Vagina (tissue), 2 donors: ENCODE measurements around the gene GCNT4. TPM values are rescaled to one million over a fixed set of nuclear protein-coding genes. Genes with fewer than 3 reads are reported as not detected.
A peak's percentile ranks its signal among the peaks of the same experiment; 100 is the strongest.

ENCODE experiments used
- DNase-seq, 2 donors: peaks; one replicate each; pipeline ENCODE4 v3.0.0-alpha.2; 2017; ENCODE audit errors: extremely low spot score in 2 of 2
- H3K27ac ChIP-seq: fragments of 200-600 bp; sonication (generic); one replicate; pipeline ENCODE4 v1.5.1; 2019
- H3K27me3 ChIP-seq: fragments of 200-600 bp; sonication (generic); one replicate; pipeline ENCODE4 v1.5.1; 2019
- H3K36me3 ChIP-seq, 2 donors: fragments of 200-600 bp; sonication (generic); one replicate each; pipeline ENCODE4 v1.5.1; 2017 to 2019
- H3K4me1 ChIP-seq: fragments of 200-600 bp; sonication (generic); one replicate; pipeline ENCODE4 v1.5.1; 2019
- H3K4me3 ChIP-seq, 2 donors: fragments of 200-600 bp; sonication (generic); 1 replicate in 1 of 2; 2 replicates in 1 of 2; pipeline ENCODE4 v1.5.1; 2016 to 2019
- H3K9me3 ChIP-seq: fragments of 200-600 bp; sonication (generic); one replicate; pipeline ENCODE4 v1.5.1; 2019
- POLR2A ChIP-seq, 2 donors: fragments of 450-650 bp; IDR thresholded peaks; one replicate each; pipeline ENCODE4 v1.6.1; 2017; ENCODE audit warnings: antibody characterized with exemption in 2 of 2, mild to moderate bottlenecking in 2 of 2, moderate library complexity in 2 of 2
- POLR2AphosphoS5 ChIP-seq, 2 donors: sonication (generic); formaldehyde crosslinking; IDR thresholded peaks; one replicate each; pipeline ENCODE4 v1.9.0; 2017; ENCODE audit warnings: antibody characterized with exemption in 2 of 2, mild to moderate bottlenecking in 2 of 2, low read depth in 1 of 2; ENCODE audit not compliant: insufficient read depth in 1 of 2
- intact Hi-C: fragments of 100-400 bp; cut with DNase I; formaldehyde crosslinking; loops from one replicate; pipeline ENCODE4 v1.15.1; 2023
- total RNA-seq: library from RNA; depleted of rRNA; stranded (reverse); fragments of >200 nt; gene quantifications from one replicate; pipeline ENCODE4 v1.2.3, GENCODE V29; 2016
- TF ChIP-seq, protein P1 (sequence below), 3 experiments: fragments of 450-650 bp in 2 of 3; fragments of 200-600 bp in 1 of 3; sonication (generic) in 1 of 3; IDR thresholded peaks; one replicate each; pipeline ENCODE4 v1.5.1; 2017 to 2019; ENCODE audit warnings: antibody characterized with exemption in 3 of 3, mild to moderate bottlenecking in 2 of 3, moderate library complexity in 2 of 3

Gene GCNT4
- total RNA-seq, 1 donor from 2014 or later, result 2.5 TPM

DNA sequence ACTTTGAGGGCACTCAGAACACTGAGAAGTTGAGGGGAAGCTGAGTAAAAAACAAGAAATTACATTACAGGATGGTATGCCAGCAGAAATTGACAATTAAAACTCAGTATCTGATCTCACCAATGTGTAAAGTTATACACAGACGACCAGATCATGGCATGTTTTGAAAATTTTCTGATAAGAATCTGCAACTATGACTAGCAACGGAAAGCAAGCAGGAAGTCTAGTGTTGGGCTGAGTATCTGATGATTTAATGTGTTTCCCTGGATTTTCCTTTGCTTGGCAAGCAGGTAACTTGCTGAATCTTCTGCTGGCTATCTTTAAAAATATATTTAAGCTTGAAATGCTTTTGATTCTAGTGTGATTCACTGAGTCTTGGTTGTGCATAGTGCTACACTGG is 5.2 kb upstream of the GCNT4 start:
- Histone ChIP-seq H3K4me1 (peaks cover 11% of the 10 kb centered on the region), H3K27me3 (no peaks in the 10 kb centered on the region), H3K36me3 (no peaks in the 10 kb centered on the region), H3K9me3 (no peaks in the 10 kb centered on the region), H3K27ac (no peak overlapping the region), H3K4me3 (no peak overlapping the region)
- no peak for TF ChIP-seq POLR2AphosphoS5 (IDR thresholded peaks at IDR 0.05; ENCODE audit: insufficient read depth in 1 of 2, low read depth in 1 of 2)
- no peak for TF ChIP-seq POLR2A (IDR thresholded peaks at IDR 0.05)
- TF ChIP-seq, protein P1, sequence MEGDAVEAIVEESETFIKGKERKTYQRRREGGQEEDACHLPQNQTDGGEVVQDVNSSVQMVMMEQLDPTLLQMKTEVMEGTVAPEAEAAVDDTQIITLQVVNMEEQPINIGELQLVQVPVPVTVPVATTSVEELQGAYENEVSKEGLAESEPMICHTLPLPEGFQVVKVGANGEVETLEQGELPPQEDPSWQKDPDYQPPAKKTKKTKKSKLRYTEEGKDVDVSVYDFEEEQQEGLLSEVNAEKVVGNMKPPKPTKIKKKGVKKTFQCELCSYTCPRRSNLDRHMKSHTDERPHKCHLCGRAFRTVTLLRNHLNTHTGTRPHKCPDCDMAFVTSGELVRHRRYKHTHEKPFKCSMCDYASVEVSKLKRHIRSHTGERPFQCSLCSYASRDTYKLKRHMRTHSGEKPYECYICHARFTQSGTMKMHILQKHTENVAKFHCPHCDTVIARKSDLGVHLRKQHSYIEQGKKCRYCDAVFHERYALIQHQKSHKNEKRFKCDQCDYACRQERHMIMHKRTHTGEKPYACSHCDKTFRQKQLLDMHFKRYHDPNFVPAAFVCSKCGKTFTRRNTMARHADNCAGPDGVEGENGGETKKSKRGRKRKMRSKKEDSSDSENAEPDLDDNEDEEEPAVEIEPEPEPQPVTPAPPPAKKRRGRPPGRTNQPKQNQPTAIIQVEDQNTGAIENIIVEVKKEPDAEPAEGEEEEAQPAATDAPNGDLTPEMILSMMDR (IDR thresholded peaks at IDR 0.05), result no peak
- intact Hi-C loops, result no loop called here
- no peak for DNase-seq

DNA sequence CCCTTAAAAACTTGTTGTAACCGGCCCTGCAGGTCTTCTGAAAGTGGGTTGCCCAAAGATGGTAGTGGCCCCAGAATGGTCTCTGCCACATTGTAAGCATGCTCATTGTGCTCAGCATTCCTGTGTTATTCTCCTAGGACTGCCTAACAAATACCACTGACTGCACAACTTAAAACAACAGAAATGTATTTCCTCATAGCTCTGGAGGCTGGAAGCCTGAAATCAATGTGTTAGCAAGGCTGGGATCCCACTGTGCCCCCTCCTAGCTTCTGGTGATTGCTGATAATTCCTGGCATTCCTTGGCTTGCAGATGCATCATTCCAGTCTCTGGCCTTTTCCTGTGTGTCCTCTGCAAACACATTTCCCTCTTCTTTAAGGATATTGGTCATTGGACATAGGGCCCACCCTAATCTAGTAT is 3.4 kb upstream of the GCNT4 start:
- TF ChIP-seq POLR2A (IDR thresholded peaks at IDR 0.05), result no peak
- TF ChIP-seq POLR2AphosphoS5 (IDR thresholded peaks at IDR 0.05; ENCODE audit: insufficient read depth in 1 of 2, low read depth in 1 of 2), result no peak
- TF ChIP-seq, protein P1 (IDR thresholded peaks at IDR 0.05), result no peak
- intact Hi-C loops, result no loop called here
- Histone ChIP-seq H3K27ac (no peak overlapping the region), H3K27me3 (no peaks in the 10 kb centered on the region), H3K36me3 (no peaks in the 10 kb centered on the region), H3K9me3 (no peaks in the 10 kb centered on the region), H3K4me3 (no peak overlapping the region), H3K4me1 (peaks cover 25% of the 10 kb centered on the region)
- DNase-seq, result no peak

DNA sequence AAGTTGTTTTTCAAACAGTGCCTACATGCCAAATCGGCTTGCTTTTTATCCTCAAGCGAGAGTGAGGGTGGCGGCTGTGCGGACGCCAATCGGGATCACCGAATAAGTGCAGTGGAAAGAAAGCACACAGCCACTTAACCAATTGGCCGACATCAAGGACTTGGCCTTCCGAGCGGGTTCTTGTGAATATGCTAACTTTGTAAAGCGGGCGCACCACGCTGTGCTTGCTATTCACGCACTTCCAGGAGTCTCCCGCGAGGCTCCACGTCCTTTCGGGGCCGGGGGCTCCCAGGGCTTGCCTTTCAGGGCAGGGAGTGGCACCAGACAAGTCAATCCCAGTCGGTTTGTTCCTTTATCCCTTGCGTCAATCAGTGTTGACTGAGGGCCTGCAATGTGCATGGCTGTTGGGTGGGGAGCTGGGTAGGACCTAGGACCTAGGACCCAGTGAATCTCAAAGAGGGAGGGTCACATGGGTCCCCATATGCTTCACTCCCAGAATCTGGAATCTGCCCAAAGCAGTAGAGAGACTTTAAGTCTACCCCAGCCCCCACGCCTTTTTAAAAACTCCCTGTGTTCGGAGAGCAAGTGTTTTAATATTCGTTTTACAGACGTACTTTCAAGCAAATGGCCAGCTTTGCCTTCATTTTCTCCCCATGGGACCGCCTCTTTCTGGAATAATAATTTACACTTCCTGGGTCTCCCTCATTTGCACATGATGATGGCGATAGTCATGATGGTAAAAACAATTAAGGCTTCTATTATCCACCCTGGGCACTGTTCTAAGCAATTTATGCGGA is 2.0 kb upstream of the GCNT4 start:
- peak overlapping the region; percentile 97 for H3K27ac ChIP-seq
- no peak for DNase-seq
- H3K4me3 ChIP-seq, result peak overlapping the region; percentile 84 to 90
- peak in 1 of 2 donors; percentile 48 for TF ChIP-seq POLR2AphosphoS5 (IDR thresholded peaks at IDR 0.05; ENCODE audit: insufficient read depth in 1 of 2, low read depth in 1 of 2)
- TF ChIP-seq, protein P1 (IDR thresholded peaks at IDR 0.05), result no peak
- TF ChIP-seq POLR2A (IDR thresholded peaks at IDR 0.05), result no peak
- H3K9me3 ChIP-seq, result no peaks in the 10 kb centered on the region
- H3K36me3 ChIP-seq, result no peaks in the 10 kb centered on the region
- H3K27me3 ChIP-seq, result no peaks in the 10 kb centered on the region
- H3K4me1 ChIP-seq, result peaks cover 38% of the 10 kb centered on the region
- intact Hi-C loops, result no loop called here

DNA sequence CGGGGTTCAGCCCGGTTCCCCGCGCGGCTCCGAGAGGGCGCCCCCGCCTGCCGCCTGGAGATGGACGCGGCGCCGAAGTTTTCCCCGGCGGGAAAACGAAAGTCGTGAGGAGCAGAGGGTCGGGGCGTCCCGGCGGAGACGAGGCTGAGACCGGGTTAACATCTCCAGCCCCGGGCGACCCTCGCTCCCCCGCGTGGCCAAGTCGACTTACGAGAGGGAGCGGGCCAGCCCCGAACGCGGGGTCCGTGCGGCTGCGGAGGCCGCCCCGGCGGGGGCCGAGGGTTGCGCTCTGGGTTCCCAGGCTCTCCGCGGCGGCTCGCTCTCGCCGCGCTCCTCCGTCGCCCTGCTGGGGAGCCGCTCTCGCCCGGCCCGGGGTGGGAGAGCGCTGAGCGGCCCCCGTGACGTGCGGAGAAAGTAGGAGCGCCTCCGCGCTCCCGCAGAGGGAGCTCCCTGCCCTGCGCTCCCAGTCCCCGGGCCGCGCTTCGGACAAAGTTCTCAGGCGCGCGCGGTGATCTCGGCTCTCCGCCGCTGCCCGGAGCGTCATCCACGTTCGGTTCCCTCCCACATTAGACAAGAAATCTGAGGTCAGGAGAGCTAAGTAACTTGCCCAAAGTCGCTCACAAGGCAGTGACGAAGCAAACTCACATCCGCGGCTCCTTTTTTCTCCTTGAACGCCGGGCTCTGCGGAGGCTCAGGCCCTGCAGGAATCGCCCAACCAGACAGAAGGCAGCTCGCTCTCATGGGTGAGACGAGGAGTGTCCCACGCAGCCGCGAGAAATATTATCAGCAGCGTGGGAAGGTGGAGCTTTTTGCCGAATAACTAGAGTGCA is 1.2 kb upstream of the GCNT4 start:
- H3K4me1 ChIP-seq, result peaks cover 43% of the 10 kb centered on the region
- no peaks in the 10 kb centered on the region for H3K36me3 ChIP-seq
- DNase-seq, result no peak
- intact Hi-C loops, result no loop called here
- TF ChIP-seq POLR2AphosphoS5 (IDR thresholded peaks at IDR 0.05; ENCODE audit: insufficient read depth in 1 of 2, low read depth in 1 of 2) (peak in 1 of 2 donors; percentile 74), POLR2A (IDR thresholded peaks at IDR 0.05) (peak in 1 of 2 donors; percentile 5)
- TF ChIP-seq, protein P1 (IDR thresholded peaks at IDR 0.05), result no peak
- H3K9me3 ChIP-seq, result no peaks in the 10 kb centered on the region
- peak overlapping the region; percentile 97 for H3K27ac ChIP-seq
- H3K4me3 ChIP-seq, result peak overlapping the region; percentile 84 to 90
- H3K27me3 ChIP-seq, result no peaks in the 10 kb centered on the region

DNA sequence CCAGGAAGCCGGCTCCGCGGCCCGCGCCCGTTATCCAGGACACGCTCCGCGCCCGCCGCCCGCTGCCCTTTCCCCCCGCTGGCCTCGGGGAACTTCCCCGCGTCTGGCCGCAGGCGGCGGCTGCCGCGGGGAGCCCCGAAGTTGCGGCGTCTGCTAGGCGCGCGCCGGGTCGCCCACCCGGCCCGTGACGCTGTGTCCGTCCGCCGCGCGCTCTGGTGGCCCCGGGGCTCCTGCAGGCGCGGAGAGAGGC is 621 bp upstream of the GCNT4 start:
- TF ChIP-seq POLR2AphosphoS5 (IDR thresholded peaks at IDR 0.05; ENCODE audit: insufficient read depth in 1 of 2, low read depth in 1 of 2) (no peak), POLR2A (IDR thresholded peaks at IDR 0.05) (no peak)
- TF ChIP-seq, protein P1 (IDR thresholded peaks at IDR 0.05), result no peak
- DNase-seq, result no peak
- H3K36me3 ChIP-seq, result no peaks in the 10 kb centered on the region
- intact Hi-C loops, result no loop called here
- H3K27ac ChIP-seq, result peak overlapping the region; percentile 97
- H3K4me3 ChIP-seq, result peak overlapping the region; percentile 84 to 90
- H3K9me3 ChIP-seq, result no peaks in the 10 kb centered on the region
- peaks cover 48% of the 10 kb centered on the region for H3K4me1 ChIP-seq
- no peaks in the 10 kb centered on the region for H3K27me3 ChIP-seq
